Adrenal gland (tissue), 12 donors: ENCODE measurements around the gene HNF1A. TPM values are rescaled to one million over a fixed set of nuclear protein-coding genes. Genes with fewer than 3 reads are reported as not detected.

Experiments used
- DNase-seq, 7 donors: peaks; one replicate each; pipeline ENCODE4 v3.0.0-alpha.2; 2019 to 2020
- H3K27ac ChIP-seq, 5 donors: fragments of 200-600 bp; sonication (generic) in 4 of 5; 1 replicate in 3 of 5; 2 replicates in 2 of 5; pipeline versions ENCODE4 v1.5.1 to v1.8.0; 2016 to 2020; ENCODE audit warnings: mild to moderate bottlenecking in 1 of 5
- H3K27me3 ChIP-seq: fragments of 200-600 bp; 2 replicates; pipeline ENCODE4 v1.8.0; 2021
- H3K36me3 ChIP-seq, 2 donors: fragments of 200-600 bp; replicated peaks in 1 of 2; 1 replicate in 1 of 2; 2 replicates in 1 of 2; pipeline versions ENCODE4 v1.5.1 to v1.8.0; 2018 to 2022
- H3K4me1 ChIP-seq, 2 donors: fragments of 200-600 bp; replicated peaks in 1 of 2; 1 replicate in 1 of 2; 2 replicates in 1 of 2; pipeline versions ENCODE4 v1.5.1 to v1.8.0; 2018 to 2021
- H3K4me3 ChIP-seq, 4 donors: fragments of 200-600 bp; sonication (generic) in 3 of 4; one replicate each; pipeline ENCODE4 v1.5.1; 2016 to 2018
- H3K9me3 ChIP-seq, 3 donors: fragments of 200-600 bp; sonication (generic) in 1 of 3; replicated peaks in 1 of 3; 1 replicate in 2 of 3; 2 replicates in 1 of 3; pipeline versions ENCODE4 v1.5.1 to v1.8.0; 2016 to 2021
- CTCF ChIP-seq, 6 experiments: fragments of 450-650 bp in 4 of 6; fragments of 200-600 bp in 2 of 6; sonication (generic) in 1 of 6; IDR thresholded peaks; 1 replicate in 5 of 6; 2 replicates in 1 of 6; pipeline versions ENCODE4 v1.5.1 to v1.8.0; 2016 to 2021; ENCODE audit warnings: antibody characterized with exemption in 6 of 6, mild to moderate bottlenecking in 2 of 6, moderate library complexity in 1 of 6
- POLR2A ChIP-seq, 2 donors: fragments of 450-650 bp; IDR thresholded peaks; one replicate each; pipeline ENCODE4 v1.6.1; 2017; ENCODE audit warnings: antibody characterized with exemption in 2 of 2, mild to moderate bottlenecking in 2 of 2, moderate library complexity in 1 of 2
- WGBS, 4 donors: extraction: QIAGEN DNeasy Blood & Tissue Kit in 2 of 4; methylation state at CpG; one replicate each; pipeline versions ENCODE4 v1.1.5 to v1.1.7; 2013 to 2017; 5-methylcytosine and 5-hydroxymethylcytosine counted together
- intact Hi-C, 2 donors: fragments of 100-400 bp; cut with DNase I; formaldehyde crosslinking; loops; one replicate each; pipeline versions ENCODE4 v1.14.1 to v1.15.0; 2022 to 2023
- polyA plus RNA-seq, 3 donors: library from polyadenylated mRNA; stranded (reverse); fragments of 200-250 nt in 2 of 3; fragments of 350-450 nt in 1 of 3; fragmentation: Illumina TruSeq in 1 of 3; extraction: RNeasy Lipid Tissue Mini Kit (QIAGEN cat#74804) in 1 of 3; gene quantifications; one replicate each; pipeline ENCODE4 v1.2.3, GENCODE V29; 2013 to 2014
- total RNA-seq, 9 donors: library from RNA; depleted of rRNA in 4 of 9; stranded (reverse); fragments of >200 nt in 4 of 9; fragments of 120-200 nt in 1 of 9; fragmentation: NEBNext Ultra II Directional in 1 of 9; extraction: Animal tissue kit (Norgen Biotek cat#: 25700) in 1 of 9; gene quantifications; one replicate each; pipeline versions ENCODE4 v1.1.0 to v1.2.4, GENCODE V29; 2013 to 2023
- donor health status: healthy with polysubstance abuse.
- donor health status: Bipolar disorder and iron deficiency.
- donor health status: DM: yes; HTN: yes; CAD: no.
- donor health status: DM: no; HTN: no; CAD: no.
- donor health status: DM: no; HTN: no; CAD: no.
- donor health status: DM: yes; HTN: yes; CAD: no.

HNF1A gene
- total and polyA plus RNA-seq, 12 donors, result 0.03 to 0.08 TPM; not detected in 10

GRCh38 chr12:120950807-120951206 lies 27.5 kb upstream of the HNF1A start:
- no peak for DNase-seq
- WGBS, 4 donors, result 95 to 100% (median 97%) methylated on average over 5 of the region's 5 CpGs
- H3K36me3 ChIP-seq, result no peaks in the 10 kb centered on the region
- no peak overlapping the region for H3K27ac ChIP-seq
- TF ChIP-seq CTCF (IDR thresholded peaks at IDR 0.05) (no peak), POLR2A (IDR thresholded peaks at IDR 0.05) (no peak)
- intact Hi-C loops, result no loop called here
- no peak overlapping the region for H3K4me3 ChIP-seq
- no peaks in the 10 kb centered on the region for H3K9me3 ChIP-seq
- no peaks in the 10 kb centered on the region for H3K27me3 ChIP-seq
- H3K4me1 ChIP-seq, result no peaks in the 10 kb centered on the region

GRCh38 chr12:120955232-120955631 lies 23.1 kb upstream of the HNF1A start:
- Histone ChIP-seq H3K27ac (no peak overlapping the region), H3K4me3 (no peak overlapping the region), H3K27me3 (no peaks in the 10 kb centered on the region), H3K4me1 (no peaks in the 10 kb centered on the region), H3K9me3 (no peaks in the 10 kb centered on the region), H3K36me3 (no peaks in the 10 kb centered on the region)
- no peak for DNase-seq
- WGBS, 4 donors, result 59 to 96% (median 81%) methylated on average over 2 to 4 of the region's 4 CpGs
- intact Hi-C loops, result no loop called here
- TF ChIP-seq POLR2A (IDR thresholded peaks at IDR 0.05), result no peak
- no peak for TF ChIP-seq CTCF (IDR thresholded peaks at IDR 0.05)

GRCh38 chr12:120956579-120957300 lies 21.6 kb upstream of the HNF1A start:
- no peaks in the 10 kb centered on the region for H3K27me3 ChIP-seq
- no peaks in the 10 kb centered on the region for H3K4me1 ChIP-seq
- intact Hi-C loops, result no loop called here
- no peak for DNase-seq
- no peak overlapping the region for H3K27ac ChIP-seq
- no peak overlapping the region for H3K4me3 ChIP-seq
- WGBS, 4 donors, result 67 to 88% (median 80%) methylated on average over 4 to 5 of the region's 5 CpGs
- TF ChIP-seq POLR2A (IDR thresholded peaks at IDR 0.05) (no peak), CTCF (IDR thresholded peaks at IDR 0.05) (no peak)
- H3K9me3 ChIP-seq, result no peaks in the 10 kb centered on the region
- no peaks in the 10 kb centered on the region for H3K36me3 ChIP-seq

GRCh38 chr12:120959111-120959878 lies 19.0 kb upstream of the HNF1A start:
- H3K36me3 ChIP-seq, result no peaks in the 10 kb centered on the region
- H3K4me1 ChIP-seq, result no peaks in the 10 kb centered on the region
- no peaks in the 10 kb centered on the region for H3K27me3 ChIP-seq
- TF ChIP-seq CTCF (IDR thresholded peaks at IDR 0.05) (no peak), POLR2A (IDR thresholded peaks at IDR 0.05) (no peak)
- no peaks in the 10 kb centered on the region for H3K9me3 ChIP-seq
- no peak for DNase-seq
- H3K27ac ChIP-seq, result no peak overlapping the region
- intact Hi-C loops, result no loop called here
- no peak overlapping the region for H3K4me3 ChIP-seq
- WGBS, 4 donors, result 74 to 80% (median 77%) methylated on average over 13 of the region's 13 CpGs
